IMR-90 (cell line): ENCODE measurements around the gene TMEM117. TPM values are rescaled to one million over a fixed set of nuclear protein-coding genes. Genes with fewer than 3 reads are reported as not detected.

ENCODE experiments used
- ATAC-seq: fragments of 200-7000 bp; cut with Tn5 transposase; 2 replicates; pipeline ENCODE4 v1.9.1; 2020; ENCODE audit warnings: low read depth, mild to moderate bottlenecking, moderate library complexity
- BruUV-seq: library from RNA; stranded (reverse); fragments of 400-500 nt; replicated peaks from 2 replicates; lab custom pipeline; 2021; lab: Mats Ljungman, UMichigan
- CTCF ChIA-PET: fragments of 300-600 bp; formaldehyde crosslinking; extraction: SDS; loops from one replicate; lab custom pipeline; 2021; ENCODE audit warnings: antibody characterized with exemption; lab: Yijun Ruan, JAX
- POLR2A ChIA-PET: fragments of 300-600 bp; sonication (Branson Sonifier 250); formaldehyde crosslinking; loops from one replicate; lab custom pipeline; 2022; ENCODE audit warnings: antibody characterized with exemption; ENCODE audit not compliant: unreplicated experiment; lab: Charles Lee
- DNase-seq: peaks from one replicate; pipeline ENCODE4 v3.0.0; 2013
- H2AFZ ChIP-seq: replicated peaks from 2 replicates; pipeline ENCODE3; 2013; ENCODE audit warnings: low read length, mild to moderate bottlenecking; ENCODE audit not compliant: poor library complexity
- H2AK5ac ChIP-seq: 2 replicates; pipeline ENCODE4 v1.6.1; 2013; ENCODE audit warnings: low read depth, low read length, inconsistent platforms
- H2AK9ac ChIP-seq: replicated peaks from 2 replicates; pipeline ENCODE3; 2013; ENCODE audit warnings: mild to moderate bottlenecking, low read depth, low read length, moderate library complexity; ENCODE audit not compliant: poor library complexity
- H2BK120ac ChIP-seq: 2 replicates; pipeline ENCODE4 v1.6.1; 2013; ENCODE audit warnings: low read depth, low read length, inconsistent platforms
- H2BK15ac ChIP-seq: 3 replicates; pipeline ENCODE4 v1.6.1; 2013; ENCODE audit warnings: low read depth, low read length, inconsistent platforms
- H2BK20ac ChIP-seq: 2 replicates; pipeline ENCODE4 v1.6.1; 2013; ENCODE audit warnings: low read depth, mild to moderate bottlenecking, inconsistent platforms, low read length, moderate library complexity
- H2BK5ac ChIP-seq: 2 replicates; pipeline ENCODE4 v1.6.1; 2013; ENCODE audit warnings: mild to moderate bottlenecking, low read depth, low read length, inconsistent platforms; ENCODE audit not compliant: poor library complexity, severe bottlenecking
- H3K14ac ChIP-seq: replicated peaks from 2 replicates; pipeline ENCODE4 v1.6.1; 2013; ENCODE audit warnings: low read depth, low read length, inconsistent platforms
- H3K18ac ChIP-seq: 2 replicates; pipeline ENCODE4 v1.6.1; 2013; ENCODE audit warnings: low read depth, low read length, control low read depth
- H3K23ac ChIP-seq: 2 replicates; pipeline ENCODE4 v1.6.1; 2013; ENCODE audit warnings: low read depth, low read length, inconsistent platforms
- H3K27ac ChIP-seq: 2 replicates; pipeline ENCODE4 v1.5.1; 2013; ENCODE audit warnings: mild to moderate bottlenecking, control low read depth, low read length; ENCODE audit not compliant: insufficient read depth
- H3K27me3 ChIP-seq: 2 replicates; pipeline ENCODE4 v1.6.1; 2013; ENCODE audit warnings: low read length; ENCODE audit not compliant: control insufficient read depth, insufficient read depth
- H3K36me3 ChIP-seq: 2 replicates; pipeline ENCODE4 v1.6.1; 2013; ENCODE audit warnings: low read length, mixed read lengths; ENCODE audit not compliant: control insufficient read depth, insufficient read depth
- H3K4ac ChIP-seq: 2 replicates; pipeline ENCODE4 v1.6.1; 2013; ENCODE audit warnings: low read depth, low read length, inconsistent platforms
- H3K4me1 ChIP-seq: 2 replicates; pipeline ENCODE4 v1.6.1; 2013; ENCODE audit warnings: low read length, mixed read lengths; ENCODE audit not compliant: control insufficient read depth, insufficient read depth
- H3K4me2 ChIP-seq: 2 replicates; pipeline ENCODE4 v1.6.1; 2013; ENCODE audit warnings: low read depth, mild to moderate bottlenecking, control low read depth, low read length, moderate library complexity
- H3K4me3 ChIP-seq: 2 replicates; pipeline ENCODE4 v1.5.1; 2013; ENCODE audit warnings: low read depth, mild to moderate bottlenecking, control low read depth, low read length, moderate library complexity; ENCODE audit not compliant: insufficient read depth
- H3K56ac ChIP-seq: 2 replicates; pipeline ENCODE4 v1.6.1; 2013; ENCODE audit warnings: low read length, inconsistent platforms; ENCODE audit not compliant: insufficient read depth; ENCODE audit errors: extremely low read depth
- H3K79me1 ChIP-seq, 2 experiments: 2 replicates each; pipeline ENCODE4 v1.6.1; 2013; ENCODE audit warnings: low read length in 2 of 2, inconsistent platforms in 1 of 2, low read depth in 1 of 2
- H3K9ac ChIP-seq: 2 replicates; pipeline ENCODE4 v1.6.1; 2013; ENCODE audit warnings: low read depth, low read length, control low read depth
- H3K9me1 ChIP-seq: 2 replicates; pipeline ENCODE4 v1.6.1; 2013; ENCODE audit warnings: low read length, inconsistent platforms; ENCODE audit not compliant: insufficient read depth
- H3K9me3 ChIP-seq: 2 replicates; pipeline ENCODE4 v1.6.1; 2013; ENCODE audit warnings: low read length; ENCODE audit not compliant: control insufficient read depth, insufficient read depth
- H4K20me1 ChIP-seq: 2 replicates; pipeline ENCODE4 v1.6.1; 2013; ENCODE audit warnings: low read length, inconsistent platforms; ENCODE audit not compliant: insufficient read depth
- H4K5ac ChIP-seq: 2 replicates; pipeline ENCODE4 v1.6.1; 2013; ENCODE audit warnings: mild to moderate bottlenecking, low read depth, low read length, control low read depth
- H4K8ac ChIP-seq, 2 experiments: 2 replicates each; pipeline ENCODE4 v1.6.1; 2013; ENCODE audit warnings: low read depth in 2 of 2, low read length in 2 of 2, control low read depth in 1 of 2, inconsistent platforms in 1 of 2
- H4K91ac ChIP-seq: 2 replicates; pipeline ENCODE4 v1.6.1; 2013; ENCODE audit warnings: low read depth, low read length, inconsistent platforms; ENCODE audit not compliant: insufficient read depth
- CEBPB ChIP-seq: IDR thresholded peaks from 2 replicates; pipeline ENCODE4 v1.6.1; 2012; ENCODE audit warnings: low read depth, low read length, improper control_type of control experiment
- RFX5 ChIP-seq: IDR thresholded peaks from 2 replicates; pipeline ENCODE4 v1.8.0; 2012; ENCODE audit warnings: low read depth, mild to moderate bottlenecking, low read length, moderate library complexity
- dilution Hi-C: fragments of 300-500 bp; cut with HindIII; formaldehyde crosslinking; loops from one replicate; pipeline ENCODE4 v1.14.3; 2018; ENCODE audit warnings: low sequenced_read_pairs; ENCODE audit not compliant: unreplicated experiment
- in situ Hi-C: fragments of 300-500 bp; cut with MboI; formaldehyde crosslinking; loops from 3 replicates; pipeline ENCODE4 v1.14.3; 2019; ENCODE audit warnings: low sequenced_read_pairs, inconsistent platforms, mixed read lengths
- intact Hi-C: fragments of 100-400 bp; cut with micrococcal nuclease; formaldehyde crosslinking; loops from 2 replicates; pipeline ENCODE4 v1.10.0; 2022
- polyA plus RNA-seq, 3 experiments: library from polyadenylated mRNA; depleted of rRNA; stranded (reverse); fragments of >200 nt; gene quantifications; 2 replicates each; pipeline ENCODE4 v1.2.3, GENCODE V29; 2012; ENCODE audit warnings: low replicate concordance in 1 of 3
- total RNA-seq: library from RNA; depleted of rRNA; stranded (reverse); fragments of >200 nt; gene quantifications from 2 replicates; pipeline ENCODE4 v1.2.3, GENCODE V29; 2012

TMEM117 gene
- total and polyA plus RNA-seq, 2 of the 4 experiments (the other 2 are of a cell fraction) = 8.7 to 21.0 TPM

GRCh38 chr12:43789941-43790340, 45.9 kb upstream of the TMEM117 start:
- in situ Hi-C loops = no loop called here
- no peak overlapping the region for H3K23ac ChIP-seq

More at GRCh38 chr12:43789941-43790340, 45.9 kb upstream of the TMEM117 start:
- no peak overlapping the region for H3K18ac ChIP-seq
- dilution Hi-C loops (no loop called here), intact Hi-C loops (no loop called here)
- no peaks in the 10 kb centered on the region for H3K27me3 ChIP-seq
- H4K20me1 ChIP-seq = no peaks in the 10 kb centered on the region
- peaks cover 4% of the 10 kb centered on the region; the same call in 1 of the 2 replicates for H3K4me1 ChIP-seq
- H2BK5ac ChIP-seq = no peak overlapping the region
- no peaks in the 10 kb centered on the region for H3K9me3 ChIP-seq
- H3K36me3 ChIP-seq = peaks cover 7% of the 10 kb centered on the region
- H3K4me3 ChIP-seq = no peak overlapping the region
- DNase-seq (peak; percentile 77), ATAC-seq (no peak)
- H3K9ac ChIP-seq = no peak overlapping the region
- BruUV-seq = no TSS peak
- H2AK9ac ChIP-seq = no peak overlapping the region
- H2AK5ac ChIP-seq = no peak overlapping the region
- no peak overlapping the region for H3K14ac ChIP-seq
- no peak overlapping the region for H3K27ac ChIP-seq
- 0 out of 2 replicates have a peak, but pooled peaks cover 4% of the 10 kb centered on the region for H3K9me1 ChIP-seq
- CTCF ChIA-PET = interaction anchor here (0.6 kb wide), 2 partner anchors 12 to 242 kb away, joined by 4 to 5 read pairs; no protein-coding TSS in a partner anchor
- POLR2A ChIA-PET = no interaction called here
- no peak overlapping the region for H3K4ac ChIP-seq
- H4K8ac ChIP-seq = no peak overlapping the region
- H4K5ac ChIP-seq = no peak overlapping the region
- H2BK20ac ChIP-seq = no peak overlapping the region
- 0 out of 2 replicates have a peak, but pooled peaks have one; percentile 14 for TF ChIP-seq CEBPB
- no peak for TF ChIP-seq RFX5
- no peak overlapping the region for H2AFZ ChIP-seq
- no peak overlapping the region for H2BK120ac ChIP-seq
- no peaks in the 10 kb centered on the region for H3K79me1 ChIP-seq
- H4K91ac ChIP-seq = no peak overlapping the region
- no peak overlapping the region for H3K4me2 ChIP-seq
- H2BK15ac ChIP-seq = no peak overlapping the region
- no peak overlapping the region for H3K56ac ChIP-seq
